NCI-H128 (cell line): ENCODE measurements around the gene FCAR.
"Not testable (repeated sequence)": the region's sequence is repeated elsewhere in the genome, so short reads cannot be mapped to it uniquely, and the experiment has no call there.

Experiments
- DNase-seq: peaks from one replicate; lab custom pipeline; 2025; ENCODE audit not compliant: unreplicated experiment; lab: John Stamatoyannopoulos, UW

The FCAR gene

DNA sequence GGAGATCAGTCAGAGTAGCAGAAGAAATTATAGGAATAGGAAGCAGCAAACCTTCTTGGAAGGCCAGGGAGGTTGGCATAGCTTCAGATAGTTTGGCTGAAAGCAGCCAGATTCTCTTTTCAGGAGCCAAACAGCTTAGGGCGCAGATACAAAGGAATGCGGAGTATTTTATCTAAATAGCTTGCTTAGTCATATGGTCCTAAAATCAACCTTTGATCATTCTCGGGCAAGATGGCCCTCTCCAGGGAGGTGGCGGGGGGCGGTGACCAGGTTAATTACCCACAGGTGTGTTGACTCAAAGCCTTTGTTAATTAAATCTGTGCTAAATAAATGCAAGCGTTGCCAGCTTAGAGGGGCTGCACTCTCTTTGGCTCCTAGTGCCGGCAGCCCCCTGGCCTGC, 19.4 kb downstream of the FCAR start:
- no peak for DNase-seq

DNA sequence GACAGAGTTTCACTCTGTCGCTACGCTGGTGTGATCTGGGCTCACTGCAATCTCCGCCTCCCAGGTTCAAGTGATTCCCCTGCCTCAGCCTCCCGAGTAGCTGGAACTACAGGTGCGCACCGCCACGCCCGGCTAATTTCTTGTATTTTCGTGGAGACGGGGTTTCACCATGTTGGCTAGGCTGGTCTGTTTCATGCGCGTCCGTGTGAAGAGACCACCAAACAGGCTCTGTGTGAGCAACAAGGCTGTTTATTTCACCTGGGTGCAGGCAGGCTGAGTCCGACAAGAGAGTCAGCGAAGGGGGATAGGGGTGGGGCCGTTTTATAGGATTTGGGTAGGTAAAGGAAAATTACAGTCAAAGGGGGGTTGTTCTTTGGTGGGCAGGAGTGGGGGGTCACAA, 20.1 kb downstream of the FCAR start:
- not testable (repeated sequence) for DNase-seq

DNA sequence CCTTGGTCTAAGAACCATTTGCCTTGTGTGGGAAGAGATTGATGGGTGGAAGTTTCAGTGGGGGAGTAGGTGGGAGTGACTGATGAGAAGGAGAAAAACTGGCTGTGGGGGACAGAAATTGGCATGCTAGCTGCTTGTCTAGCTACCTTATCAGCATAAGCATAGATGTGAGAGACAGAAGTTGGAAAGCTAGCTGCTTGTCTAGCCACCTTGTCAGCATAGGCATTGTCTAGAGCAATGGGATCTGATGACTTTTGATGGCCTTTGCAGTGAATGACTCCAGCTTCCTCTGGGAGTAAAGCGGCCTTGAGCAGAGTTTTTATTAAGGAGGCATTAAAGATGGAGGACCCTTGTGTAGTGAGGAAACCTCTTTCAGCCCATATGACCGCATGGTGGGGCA, 22.0 kb downstream of the FCAR start:
- DNase-seq: no peak

DNA sequence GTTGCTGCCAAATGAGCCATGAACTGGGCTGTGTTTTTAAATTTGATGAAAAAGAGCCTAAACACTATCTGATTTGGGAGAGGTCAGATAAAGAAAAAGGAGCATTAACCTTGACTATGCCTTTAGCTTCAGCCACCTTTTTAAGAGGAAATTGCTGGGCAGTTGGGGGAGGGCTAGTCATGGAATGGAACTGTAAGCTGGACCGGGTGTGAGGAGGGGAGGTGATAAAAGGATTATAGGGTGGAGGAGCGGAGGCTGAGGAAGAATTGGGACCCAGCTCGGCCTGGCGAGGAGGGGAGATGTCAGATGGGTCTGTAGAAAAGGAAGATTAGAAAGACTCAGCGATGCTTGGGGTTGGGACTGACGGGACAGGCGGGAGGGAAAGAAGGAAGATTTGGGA, 24.6 kb downstream of the FCAR start:
- DNase-seq: not testable (repeated sequence)

GRCh38 chr19:54899646-54900045, 25.6 kb downstream of the FCAR start:
- DNase-seq: not testable (repeated sequence)

DNA sequence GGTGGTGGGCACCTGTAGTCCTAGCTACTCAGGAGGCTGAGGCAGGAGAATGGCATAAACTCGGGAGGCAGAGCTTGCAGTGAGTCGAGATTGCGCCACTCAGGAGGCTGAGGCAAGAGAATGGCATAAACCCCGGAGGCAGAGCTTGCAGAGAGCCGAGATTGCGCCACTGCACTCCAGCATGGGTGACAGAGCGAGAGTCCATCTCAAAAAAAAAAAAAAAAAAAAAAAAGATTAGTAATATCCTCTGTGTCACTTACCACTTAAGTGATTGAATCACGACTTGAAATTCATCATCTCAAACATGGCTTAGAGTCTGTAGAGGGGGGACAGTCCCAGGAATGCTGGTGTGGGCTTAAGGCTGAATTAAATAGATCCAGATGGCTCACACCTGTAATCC, 27.1 kb downstream of the FCAR start:
- DNase-seq: not testable (repeated sequence)

- no peak for DNase-seq
These were observed 28.0 kb downstream of the FCAR start for GRCh38 chr19:54902061-54902460.

- no peak for DNase-seq
These were observed 29.3 kb downstream of the FCAR start for GRCh38 chr19:54903303-54903702.

GRCh38 chr19:54904261-54904660, 30.2 kb downstream of the FCAR start:
- DNase-seq: not testable (repeated sequence)

DNA sequence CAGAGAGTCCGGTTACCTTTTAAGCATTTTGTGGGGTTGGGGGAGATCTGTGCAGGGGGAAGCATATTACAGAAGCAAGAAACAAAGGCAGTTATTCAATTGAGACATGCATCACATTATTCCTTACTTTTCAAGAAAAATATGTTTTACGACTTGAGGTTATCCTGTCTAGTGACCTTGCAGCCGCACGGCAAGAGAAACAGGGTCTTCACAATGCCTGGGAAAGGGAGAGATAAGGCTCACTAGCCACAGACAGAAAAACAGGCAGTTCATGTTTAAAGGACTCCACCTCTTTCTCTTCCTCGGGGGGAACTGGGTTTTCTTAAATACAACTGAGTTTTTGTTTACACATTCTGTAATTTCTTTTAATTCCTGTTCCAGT, 31.4 kb downstream of the FCAR start:
- DNase-seq: no peak

- no peak for DNase-seq
These were observed 31.9 kb downstream of the FCAR start, which contains the start of gene NCR1 for GRCh38 chr19:54905803-54906511. Gene NCR1 (plus strand): TSS chr19:54906148. CDS start chr19:54906188, 40 bp downstream.

DNA sequence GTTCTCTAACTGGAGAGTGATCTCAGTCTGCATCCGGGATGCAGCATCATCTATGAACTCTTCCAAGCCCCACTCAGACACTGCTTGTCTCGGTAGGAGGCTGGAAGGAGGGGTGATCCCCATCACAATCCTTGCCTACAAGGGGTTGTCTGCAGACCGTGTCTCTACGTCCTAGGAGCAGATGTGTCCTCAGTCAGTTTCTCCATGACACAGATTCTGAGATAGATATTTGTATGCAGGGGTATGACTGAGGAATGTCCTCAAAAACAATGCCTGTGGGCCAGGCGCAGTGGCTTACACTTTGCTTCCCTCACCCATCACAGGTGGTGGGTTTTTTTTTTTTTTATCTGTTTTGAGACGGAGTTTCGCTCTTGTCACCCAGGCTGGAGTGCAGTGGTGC, 32.8 kb downstream of the FCAR start:
- DNase-seq: no peak

GRCh38 chr19:54907899-54908298, 33.9 kb downstream of the FCAR start:
- not testable (repeated sequence) for DNase-seq

DNA sequence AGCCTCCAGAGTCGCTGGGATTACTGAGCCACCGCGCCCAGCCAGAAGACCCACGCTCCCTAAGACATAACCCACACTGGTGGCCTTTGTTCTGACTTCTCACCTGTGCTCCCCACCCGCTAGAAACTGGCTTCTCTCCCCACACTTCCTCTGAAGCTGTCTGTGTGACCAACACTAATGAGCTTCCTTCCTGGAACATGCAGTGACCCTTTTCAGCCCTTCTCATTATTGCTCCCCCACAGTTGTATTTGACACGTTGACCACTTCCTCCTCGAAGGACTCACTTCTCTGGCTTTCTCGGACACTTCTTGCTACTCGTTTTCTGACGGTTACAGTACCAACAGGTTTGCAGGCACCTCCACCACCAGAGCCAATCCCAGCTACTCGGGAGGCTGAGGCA, 42.8 kb downstream of the FCAR start:
- DNase-seq: no peak

- no peak for DNase-seq
These were observed 44.5 kb downstream of the FCAR start for GRCh38 chr19:54918499-54918898.

DNA sequence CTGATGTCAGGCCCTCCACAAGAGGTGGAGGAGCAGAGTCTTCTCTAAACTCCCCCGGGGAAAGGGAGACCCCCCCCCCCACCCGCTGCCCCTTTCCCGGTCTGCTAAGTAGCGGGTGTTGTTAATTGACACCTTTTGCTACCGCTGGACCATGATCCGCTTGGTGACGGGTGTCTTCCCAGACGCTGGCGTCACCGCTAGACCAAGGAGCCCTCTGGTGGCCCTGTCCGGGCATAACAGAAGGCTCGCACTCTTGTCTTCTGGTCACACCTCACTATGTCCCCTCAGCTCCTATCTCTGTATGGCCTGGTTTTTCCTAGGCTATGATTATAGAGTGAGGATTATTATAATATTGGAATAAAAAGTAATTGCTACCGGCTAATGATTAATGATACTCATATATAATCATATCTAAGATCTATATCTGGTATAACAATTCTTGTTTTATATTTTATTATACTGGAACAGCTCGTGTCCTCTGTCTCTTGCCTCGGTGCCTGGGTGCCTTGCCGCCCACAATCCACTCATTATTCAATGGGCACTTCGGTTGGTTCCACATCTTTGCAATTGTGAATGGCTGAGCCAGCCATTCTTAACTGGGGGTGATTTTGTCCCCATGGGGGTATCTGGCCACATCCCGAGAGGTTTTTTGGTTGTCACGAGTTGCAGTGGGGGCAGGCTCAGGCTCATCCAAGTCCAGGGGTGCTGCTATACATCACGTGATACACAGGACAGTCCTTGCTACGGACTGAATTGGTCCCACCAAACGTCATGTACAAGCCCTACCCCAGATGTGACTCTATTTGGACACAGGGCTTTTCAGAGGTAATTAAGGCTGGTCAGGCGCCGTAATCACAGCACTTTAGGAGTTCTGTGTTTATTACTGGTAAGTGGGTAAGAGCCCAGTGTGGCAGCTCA, 45.9 kb downstream of the FCAR start:
- DNase-seq: not testable (repeated sequence)

DNA sequence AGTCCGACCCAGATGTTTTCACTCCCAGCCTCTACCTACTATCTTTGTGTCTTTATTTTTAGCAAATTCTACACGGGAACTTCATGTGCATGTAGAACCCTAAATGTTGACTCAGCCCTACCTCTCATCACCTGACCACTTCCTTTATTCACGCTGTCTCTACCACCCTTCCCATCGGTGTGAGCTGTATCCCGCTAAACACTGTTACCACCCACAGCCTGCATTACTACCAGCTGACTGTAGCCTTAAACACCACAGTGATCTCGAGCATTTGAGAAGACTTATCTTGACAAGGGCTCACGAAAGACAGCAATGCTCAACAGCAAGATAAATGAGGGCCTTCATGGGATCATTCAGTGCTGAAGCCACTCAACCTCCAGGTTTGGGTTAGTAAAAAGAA, 47.0 kb downstream of the FCAR start:
- DNase-seq: no peak

DNA sequence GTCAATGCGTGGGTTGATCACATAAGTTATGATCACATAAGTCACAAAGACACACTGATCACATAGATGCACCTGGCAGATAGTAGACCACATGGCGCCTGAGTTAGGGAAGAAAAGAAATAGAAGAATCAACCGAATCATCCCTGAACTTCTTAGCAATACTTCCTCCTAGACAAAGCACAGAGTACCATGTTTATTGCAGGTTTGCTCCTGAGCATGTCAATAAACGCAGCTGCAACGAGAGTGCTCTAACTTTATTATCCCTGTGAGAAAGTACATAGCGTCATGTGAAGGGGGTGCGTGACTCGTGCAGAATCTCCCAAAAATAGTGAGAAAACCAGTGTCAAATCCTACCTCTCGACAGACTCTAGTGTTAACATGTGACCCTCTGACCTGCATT, 49.2 kb downstream of the FCAR start:
- no peak for DNase-seq

GRCh38 chr19:54928299-54928698, 54.3 kb downstream of the FCAR start:
- no peak for DNase-seq

- no peak for DNase-seq
These were observed 63.9 kb downstream of the FCAR start for GRCh38 chr19:54937926-54938325.

DNA sequence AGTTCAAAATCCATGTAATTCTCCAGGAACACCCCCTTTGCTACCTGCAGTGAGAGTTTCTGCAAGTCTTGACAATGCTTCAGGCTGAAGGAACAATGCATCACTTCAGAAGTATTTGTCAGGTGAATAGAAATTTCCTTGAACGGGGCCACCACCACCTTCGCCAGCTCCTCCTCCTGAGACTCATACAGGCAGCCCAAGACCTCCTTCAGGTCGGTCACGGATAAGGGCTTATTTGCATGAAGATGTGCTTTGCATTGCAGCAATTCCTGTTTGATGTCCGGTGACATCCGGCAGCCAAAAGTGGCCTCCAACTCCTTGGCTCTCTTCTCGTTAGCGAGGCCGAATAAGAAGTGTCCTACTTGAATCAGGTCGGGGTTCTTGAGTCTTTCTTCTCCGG, 64.9 kb downstream of the FCAR start:
- no peak for DNase-seq

DNA sequence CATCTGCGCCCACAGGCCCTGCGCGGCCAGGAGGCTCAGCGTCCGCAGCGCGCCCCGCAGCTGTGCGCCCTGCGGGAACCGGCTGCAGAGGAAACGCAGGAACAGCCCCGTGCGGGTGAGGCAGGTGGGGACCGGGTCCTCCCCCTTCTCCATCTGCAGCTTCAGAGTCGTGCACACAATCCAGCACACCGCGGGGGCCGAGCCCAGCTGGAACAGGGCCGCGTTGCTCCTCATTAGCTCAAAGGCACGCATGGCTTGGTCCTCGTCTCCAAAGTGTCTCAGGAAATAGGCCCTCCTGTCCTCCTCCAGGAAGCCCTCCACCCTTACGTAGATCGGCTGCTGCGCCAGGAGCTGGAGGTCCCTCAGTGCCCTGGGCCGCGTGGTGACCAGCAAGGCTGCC, 65.5 kb downstream of the FCAR start:
- DNase-seq: not testable (repeated sequence)
